Dermis blood vessel endothelial cell (primary cell): Measurements from ENCODE around the gene HLCS. TPM values are rescaled to one million over a fixed set of nuclear protein-coding genes. Genes with fewer than 3 reads are reported as not detected.
A peak's percentile ranks its signal among the peaks of the same experiment; 100 is the strongest.
"Not testable (repeated sequence)": the region's sequence is repeated elsewhere in the genome, so short reads cannot be mapped to it uniquely, and the experiment has no call there.

ENCODE experiments used
- DNase-seq: peaks from one replicate; pipeline ENCODE4 v3.0.0; 2010
- total RNA-seq: library from RNA; depleted of rRNA; stranded (reverse); fragments of >200 nt; gene quantifications from 2 replicates; pipeline ENCODE4 v1.2.3, GENCODE V29; 2014

HLCS gene
- total RNA-seq, 1 donor from 2014 or later: 14.3 TPM

DNA sequence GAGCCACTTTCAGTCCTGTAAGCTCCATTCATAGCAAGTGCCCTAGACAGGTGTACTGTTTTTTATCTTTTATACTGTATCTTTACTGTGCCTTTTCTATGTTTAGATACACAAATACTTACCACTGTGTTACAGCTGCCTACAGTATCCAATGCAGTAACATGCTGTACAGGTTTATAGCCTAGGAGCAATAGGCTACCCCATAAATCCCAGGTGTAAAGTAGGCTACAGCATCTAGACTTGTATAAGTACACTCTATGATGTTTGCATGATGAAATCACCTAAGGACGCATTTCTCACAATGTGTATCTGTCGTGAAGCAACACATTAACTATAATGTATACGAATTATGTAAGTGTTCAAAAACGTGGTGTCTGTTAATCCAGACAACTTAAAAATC, 10.7 kb downstream of the HLCS start:
- no peak for DNase-seq

DNA sequence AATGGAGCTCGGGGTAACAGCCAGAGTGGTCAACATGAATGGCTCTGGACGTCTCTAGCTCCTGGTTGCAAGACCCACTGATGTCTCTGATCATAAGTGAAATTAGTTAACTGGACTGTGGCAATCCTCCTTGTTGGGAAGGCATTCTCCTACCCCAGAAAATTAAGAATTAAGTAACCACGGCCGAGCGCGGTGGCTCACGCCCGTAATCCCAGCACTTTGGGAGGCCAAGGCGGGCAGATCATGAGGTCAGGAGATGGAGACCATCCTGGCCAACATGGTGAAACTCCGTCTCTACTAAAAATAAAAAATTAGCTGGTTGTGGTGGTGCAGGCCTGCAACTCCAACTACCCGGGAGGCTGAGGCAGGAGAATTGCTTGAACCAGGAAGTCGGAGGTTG, 14.1 kb downstream of the HLCS start:
- DNase-seq: not testable (repeated sequence)

DNA sequence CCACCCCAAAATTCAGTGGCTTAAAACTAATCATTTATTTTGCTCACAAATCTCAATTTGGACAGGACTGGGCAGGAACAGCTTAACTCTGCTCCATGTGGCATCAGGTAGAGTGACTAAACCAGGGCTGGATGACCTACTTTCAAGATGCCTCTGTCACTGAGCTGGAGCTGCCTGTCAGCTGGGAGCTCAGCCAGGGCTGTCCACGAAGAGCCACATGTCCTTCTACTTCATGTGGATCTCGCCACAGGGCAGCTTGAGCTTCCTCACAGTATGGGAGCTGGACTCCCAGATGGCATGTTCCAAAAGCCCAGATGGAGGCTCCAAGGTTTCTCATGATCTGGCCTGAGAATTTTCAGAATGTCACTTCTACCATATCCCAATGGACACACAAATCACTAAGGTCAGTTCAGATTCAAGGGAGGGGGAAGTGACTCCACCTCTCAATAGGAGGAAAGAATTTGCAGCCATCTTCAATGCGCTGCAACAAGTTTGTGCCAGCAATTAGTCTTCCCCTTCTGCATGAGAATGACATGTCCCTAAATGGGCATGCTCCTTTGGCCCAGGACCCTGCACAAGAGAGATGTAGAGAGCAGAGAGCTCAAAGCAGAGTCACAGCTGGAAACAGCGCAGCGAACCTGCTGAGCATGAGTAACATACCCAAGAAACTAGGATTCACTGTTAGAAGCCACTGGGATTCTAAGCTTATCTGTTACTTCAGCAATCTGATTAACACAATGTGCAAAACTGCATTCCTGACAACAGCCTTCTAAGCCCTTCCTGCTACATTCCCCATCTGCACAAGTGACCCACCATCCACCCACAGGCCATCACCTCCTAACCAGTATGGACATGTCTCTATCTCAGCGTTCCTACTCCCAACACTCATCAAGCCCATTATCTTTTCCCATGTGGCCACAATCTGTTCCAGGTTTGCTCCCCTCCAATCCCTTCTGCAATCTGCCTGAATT, 17.0 kb downstream of the HLCS start:
- DNase-seq: no peak

DNA sequence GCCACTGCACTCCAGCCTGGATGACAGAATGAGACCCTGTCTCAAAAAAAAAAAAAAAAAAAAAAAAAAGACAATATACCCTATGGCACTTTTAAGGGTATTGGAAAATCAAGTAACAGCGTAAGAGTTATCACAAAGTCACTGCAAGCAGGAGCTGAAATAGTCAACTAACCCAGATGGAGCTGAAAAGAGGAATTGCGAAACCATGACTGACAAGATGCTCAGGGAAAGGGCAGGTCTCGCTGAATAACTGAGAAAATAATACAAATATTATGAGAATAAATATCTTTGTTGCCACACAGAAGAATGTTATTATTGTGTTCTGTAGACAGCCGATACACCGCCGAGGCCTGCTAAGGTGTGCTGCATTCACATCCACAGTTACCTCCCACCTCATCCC, 17.8 kb downstream of the HLCS start:
- DNase-seq: no peak

DNA sequence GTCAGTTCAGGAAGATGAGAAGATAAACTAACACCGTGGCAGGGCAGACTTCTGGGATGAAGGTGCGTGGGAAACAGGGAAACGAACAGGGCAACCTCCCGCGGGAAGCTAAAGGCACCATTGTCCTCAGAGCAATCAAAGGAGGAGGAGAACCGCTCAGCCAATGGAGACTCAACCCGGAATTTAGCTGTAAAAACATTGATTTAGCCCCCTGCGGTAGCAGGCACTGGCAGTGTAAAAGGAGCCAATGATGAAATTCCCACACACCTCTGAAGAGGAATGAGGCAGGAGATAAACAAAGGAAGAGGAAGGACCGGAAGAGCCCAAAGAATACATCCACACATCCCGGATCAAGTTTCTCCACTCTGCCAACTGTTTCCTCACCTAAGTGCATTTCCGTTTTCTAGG, 19.5 kb downstream of the HLCS start:
- peak; percentile 39 for DNase-seq

DNA sequence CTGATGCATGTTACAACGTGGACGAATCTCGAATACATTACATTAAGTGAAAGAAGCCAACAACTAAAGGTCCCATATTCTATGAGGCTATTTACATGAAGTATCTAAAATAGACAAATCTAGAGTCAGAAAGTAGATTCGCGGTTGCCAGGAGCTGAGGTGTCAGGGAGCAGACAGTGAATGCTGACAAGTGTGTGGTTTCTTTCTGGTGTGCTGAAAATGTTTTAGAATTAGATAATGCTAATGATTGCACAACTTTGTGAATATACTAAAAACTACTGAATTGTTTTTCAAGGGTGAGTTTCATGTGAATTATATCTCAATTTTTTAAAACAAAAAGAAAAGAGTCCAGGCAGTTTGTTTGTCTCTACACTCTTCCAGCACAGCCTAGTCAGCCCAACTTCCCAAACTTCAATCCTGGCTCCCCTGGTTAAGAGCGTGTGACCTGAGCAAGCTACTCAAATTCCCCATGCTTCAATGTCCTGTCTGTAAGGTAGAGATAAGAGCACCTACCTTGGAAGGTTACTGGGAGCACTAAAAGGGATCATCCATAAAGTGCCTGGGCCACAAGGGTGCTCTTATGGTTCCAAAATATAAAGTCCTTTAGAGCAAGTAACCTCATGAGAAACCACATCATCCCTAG, 20.9 kb downstream of the HLCS start:
- DNase-seq: no peak

DNA sequence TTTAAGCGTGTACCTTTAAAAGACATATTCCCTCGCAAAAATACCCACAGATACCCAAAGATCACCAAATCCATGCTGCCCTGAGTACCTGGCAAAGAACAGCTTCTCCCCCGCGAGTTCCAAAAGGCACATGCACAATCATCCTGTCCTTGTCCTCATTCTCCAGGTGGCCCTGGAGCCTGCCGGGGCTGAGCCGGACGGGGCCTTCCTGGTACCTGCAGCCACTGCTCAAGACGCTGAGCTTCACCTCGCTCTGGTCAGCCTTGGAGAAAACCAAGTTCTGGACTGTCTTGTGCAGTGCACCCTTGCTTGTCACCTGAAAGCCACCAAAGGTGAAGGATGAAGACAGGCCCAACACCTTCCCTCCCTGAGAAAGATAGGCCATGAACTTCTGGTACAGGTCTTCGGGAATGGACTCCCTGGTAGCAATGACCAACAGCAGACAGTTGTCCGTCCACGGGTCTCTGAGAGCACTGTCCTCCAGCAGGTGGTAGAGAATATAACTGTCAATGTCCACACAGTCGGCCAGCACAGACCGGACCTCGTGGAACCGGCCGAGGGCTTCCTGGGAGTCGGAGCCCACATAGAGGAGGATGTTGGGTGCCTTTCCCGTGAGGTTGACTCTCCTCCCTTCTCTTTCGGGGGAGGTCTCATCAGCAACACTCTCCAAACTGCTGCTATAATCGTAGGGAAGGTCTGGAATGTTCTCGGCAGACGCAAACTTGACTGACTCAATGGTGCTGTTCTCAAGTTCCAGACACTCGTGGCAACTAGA, 29.9 kb downstream of the HLCS start:
- DNase-seq: no peak

DNA sequence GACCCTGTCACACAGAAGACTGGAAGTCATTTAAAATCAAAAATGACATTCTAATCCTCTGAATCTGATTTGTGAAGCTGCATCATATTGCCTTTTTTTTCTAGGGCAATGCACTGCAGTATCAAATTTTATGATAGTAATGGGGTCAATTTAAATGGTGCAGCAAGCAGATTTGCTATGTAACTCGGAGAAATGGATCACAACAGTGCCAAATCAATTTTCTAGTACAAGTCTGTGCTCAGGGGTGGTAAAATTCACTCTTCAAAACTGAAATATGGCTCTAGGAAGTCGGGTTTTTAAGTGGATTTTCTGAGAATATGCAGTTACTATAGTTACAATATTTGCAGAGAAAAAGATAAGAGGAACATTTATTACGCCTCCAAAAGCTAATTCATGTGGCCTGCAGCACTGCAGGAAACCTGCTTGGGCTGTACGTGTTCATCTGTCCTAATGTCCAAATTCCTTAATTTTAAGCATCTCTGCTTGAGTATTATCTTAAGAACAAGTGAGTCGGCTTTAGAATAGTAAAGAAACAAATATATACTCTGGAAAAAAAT, 31.5 kb downstream of the HLCS start:
- DNase-seq: no peak

DNA sequence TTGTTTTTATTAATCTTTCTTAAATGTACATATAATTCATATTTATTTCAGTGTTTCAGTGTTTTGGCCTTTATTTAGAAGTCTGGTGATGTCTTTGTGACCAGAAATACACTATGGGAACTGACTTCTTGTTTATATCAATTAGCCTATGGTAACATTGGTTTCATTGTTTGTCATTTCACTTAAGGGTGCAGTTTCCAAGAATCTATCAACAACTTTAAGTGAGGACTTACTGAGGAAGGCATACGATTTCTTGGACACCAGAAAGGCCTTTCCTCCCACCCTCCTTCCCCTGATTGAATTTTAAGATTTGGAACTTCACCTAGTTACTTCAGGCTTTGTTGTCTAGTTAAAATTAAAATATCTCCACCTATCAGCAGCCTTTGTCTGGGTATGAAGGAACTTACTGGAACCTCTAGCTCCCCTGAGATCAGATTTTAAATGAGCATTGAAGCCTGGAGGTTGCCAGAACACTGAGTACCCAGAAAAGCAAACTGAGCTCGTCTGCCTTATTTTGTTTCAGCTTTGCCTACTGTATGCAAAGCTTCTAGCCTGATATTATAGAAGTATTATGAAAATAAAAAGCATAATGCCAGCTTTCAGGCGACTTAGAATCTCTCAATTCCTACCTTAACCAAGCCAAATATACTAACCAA, 34.2 kb downstream of the HLCS start:
- DNase-seq: no peak

DNA sequence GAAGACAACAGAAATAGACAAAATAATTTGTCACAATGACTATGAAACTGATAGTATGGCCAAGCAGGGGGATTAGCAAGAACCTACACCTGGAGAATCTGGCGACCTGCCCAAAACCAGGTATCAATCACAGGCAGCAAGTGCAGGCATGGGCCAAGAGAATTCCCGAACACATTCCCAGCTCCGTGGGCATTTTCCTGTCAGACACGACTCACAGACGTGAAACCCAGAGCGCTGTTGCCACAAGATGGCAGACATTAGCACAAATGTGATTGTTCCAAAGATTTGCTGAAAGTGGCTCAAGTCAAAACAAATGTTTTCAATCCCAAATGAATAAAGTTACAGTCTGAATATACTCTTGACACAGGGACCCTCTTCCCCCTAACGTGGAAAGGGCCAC, 36.8 kb downstream of the HLCS start:
- DNase-seq: peak; percentile 53

DNA sequence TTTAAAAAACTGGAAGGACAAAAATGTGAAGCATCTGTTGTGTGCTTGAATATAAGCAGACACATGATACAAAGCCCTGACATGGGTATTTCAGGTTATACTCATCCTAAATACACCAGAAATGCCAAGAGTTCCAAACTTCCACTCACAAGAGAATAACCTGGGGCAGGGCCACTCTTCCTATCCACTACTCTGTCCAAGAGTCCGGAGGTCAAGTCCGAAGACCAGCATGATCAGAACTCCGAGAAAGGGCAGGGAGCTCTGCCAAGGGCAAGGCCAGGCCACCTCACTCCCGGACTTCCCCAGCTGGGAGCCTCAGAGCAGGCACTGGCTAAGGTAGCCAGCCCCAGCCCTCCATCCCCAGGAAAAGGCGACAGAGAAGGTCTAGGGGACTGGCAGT, 37.5 kb downstream of the HLCS start:
- DNase-seq: no peak

DNA sequence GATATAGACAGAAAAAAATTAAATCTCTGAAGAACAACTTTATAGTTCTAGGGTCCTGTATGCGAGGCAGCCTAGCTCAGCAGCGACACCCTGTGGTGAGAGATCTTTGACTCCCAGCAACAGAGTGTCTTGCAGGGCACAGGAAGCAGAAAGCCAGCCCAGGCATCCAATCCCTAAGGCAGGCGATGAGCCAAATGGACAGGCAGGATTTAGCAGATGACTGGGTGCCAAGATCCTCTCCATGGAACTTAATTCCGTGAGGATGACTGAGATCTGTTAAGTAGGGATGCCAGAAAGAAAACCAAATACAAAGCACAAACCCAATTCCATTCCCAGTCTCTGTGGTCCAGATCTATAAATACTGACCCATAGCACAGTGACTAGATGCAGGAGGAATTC, 38.8 kb downstream of the HLCS start:
- DNase-seq: peak; percentile 91

DNA sequence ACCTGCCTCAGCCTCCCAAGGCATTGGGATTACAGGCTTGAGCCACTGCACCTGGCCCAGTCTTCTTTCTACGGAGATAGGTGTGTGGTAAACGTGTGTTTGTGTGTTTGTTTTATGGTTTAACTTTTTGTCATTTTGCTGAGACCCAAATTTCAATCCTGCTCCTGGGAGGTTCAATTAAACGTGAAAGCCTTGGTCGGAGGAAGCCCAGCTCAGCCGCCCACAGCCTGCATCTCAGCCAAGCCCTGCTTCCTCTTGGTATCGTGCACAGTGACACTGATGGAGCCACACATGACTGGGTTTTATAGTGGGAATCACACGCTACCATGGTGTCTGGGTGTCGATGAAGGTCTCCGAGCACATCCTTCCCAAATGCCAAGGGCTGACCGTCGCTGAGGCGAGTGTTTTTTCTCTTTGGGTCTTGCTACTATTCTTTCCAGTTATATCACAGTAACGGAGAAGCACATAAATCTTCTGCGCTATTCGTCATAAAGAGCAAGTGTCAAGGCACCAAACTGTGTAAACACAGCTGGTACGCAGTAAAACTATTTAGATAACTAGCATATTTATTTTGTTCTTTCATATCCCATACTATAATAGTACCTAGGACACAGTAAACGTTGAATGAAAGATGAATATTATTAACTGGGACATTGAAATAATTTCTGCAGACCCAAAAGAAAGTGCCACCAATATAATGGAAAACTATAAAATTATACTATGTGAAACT, 39.3 kb downstream of the HLCS start:
- DNase-seq: no peak

DNA sequence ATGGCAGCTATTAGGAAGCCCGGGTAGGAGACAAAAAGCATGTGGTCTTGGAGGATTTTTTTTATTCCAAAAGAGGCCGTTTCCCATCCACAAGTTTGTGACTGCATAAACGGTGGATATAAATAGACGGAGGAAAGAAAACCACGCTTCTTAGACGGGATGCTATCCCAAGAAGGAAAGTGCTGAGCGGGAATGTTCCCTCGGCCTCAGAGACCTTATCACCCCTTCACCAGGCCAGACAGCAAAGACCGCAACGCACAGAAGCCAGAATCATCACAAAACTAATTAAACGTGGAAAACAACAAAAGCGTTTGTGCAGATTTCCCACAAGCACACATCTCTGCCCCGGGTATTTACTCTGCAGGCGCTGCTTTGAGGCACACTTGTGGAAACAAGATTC, 43.2 kb downstream of the HLCS start:
- no peak for DNase-seq

DNA sequence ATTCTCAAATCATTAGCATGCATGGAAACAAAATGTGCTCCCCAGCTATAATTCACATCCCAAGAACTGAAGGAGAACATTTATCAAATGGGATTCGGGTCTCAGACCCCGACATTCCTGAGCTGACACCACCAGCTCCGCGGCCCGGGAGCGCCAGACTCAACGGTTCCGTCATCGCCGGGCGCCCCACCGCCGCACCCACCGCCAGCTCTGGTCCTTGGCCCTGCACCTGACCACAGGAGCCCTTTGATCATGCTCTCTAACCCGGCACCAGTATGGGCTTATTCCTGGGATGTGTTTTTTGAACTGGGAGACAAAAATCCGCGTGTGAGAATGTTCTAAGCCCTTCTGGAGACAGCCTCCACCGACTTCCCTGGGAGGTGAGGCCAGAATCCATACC, 43.6 kb downstream of the HLCS start:
- DNase-seq: no peak

DNA sequence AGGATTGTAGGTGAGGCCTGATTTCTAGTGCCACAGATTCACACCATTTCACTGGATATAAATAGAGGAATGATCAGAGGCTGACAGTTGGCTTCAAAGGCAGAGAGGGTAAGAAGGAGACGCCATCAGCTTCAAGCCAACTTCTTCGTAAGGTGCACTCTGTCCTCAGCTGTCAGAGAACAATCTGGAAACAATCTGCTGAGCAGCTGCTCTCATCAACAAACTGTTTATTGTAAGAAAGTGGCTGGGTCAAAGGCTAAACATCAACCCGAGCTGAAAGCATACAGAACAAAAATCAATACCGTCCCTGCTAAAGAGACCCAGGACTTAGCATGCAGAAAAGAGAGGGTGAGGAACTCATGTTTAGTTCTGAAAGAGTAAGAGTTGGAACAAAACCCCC, 48.2 kb downstream of the HLCS start:
- DNase-seq: no peak

DNA sequence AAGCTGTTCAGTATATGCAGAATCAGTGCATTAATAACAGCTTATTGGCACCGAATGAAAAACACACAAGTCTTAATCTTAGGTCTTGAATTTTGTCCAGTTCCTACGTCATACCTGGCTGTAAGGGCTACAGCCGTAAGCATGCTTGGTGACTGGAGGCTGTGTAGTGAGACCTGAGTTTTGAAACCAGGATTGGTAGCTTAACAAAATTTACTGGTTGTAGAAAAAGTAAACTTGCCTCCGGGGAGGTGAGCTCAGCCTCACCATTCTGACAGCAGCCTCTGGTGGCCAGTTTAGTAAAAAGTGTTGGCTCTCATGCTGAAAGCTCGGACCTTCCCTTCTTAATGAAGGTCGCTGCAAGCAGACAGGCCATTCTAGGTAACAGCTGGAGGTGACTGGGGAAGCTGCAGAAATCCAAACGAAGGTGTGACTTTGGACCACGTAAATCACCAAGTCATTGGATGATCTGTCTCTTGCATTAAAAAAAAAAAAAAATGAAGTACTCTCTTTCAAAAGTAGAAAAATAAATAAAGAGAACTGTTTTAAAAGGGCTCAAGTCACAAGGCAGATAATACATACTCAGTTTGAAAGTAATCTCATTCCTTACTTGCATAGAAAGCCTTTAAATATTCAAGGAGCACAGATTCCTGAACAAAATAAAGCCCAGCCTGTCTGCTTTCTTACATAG, 48.9 kb downstream of the HLCS start:
- peak; percentile 73 for DNase-seq

DNA sequence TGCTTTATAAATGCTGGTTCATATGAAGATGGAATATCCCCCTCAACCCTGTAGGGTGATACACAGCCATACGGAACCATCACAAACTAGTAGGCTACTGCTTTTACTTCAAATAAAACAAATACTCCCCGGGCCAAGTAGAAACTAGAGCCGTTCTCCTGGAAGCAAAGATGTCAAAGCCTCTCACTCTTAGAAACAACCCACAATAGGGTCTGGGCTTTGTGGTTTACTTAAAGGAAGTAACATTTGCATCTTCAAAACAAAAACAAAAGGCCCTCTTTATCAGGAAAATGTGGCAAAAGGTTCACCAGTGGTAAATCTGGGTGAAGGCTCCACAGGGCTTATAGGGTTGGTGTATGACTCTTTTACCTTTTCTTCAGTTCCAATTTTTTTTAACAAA, 49.8 kb downstream of the HLCS start:
- no peak for DNase-seq

DNA sequence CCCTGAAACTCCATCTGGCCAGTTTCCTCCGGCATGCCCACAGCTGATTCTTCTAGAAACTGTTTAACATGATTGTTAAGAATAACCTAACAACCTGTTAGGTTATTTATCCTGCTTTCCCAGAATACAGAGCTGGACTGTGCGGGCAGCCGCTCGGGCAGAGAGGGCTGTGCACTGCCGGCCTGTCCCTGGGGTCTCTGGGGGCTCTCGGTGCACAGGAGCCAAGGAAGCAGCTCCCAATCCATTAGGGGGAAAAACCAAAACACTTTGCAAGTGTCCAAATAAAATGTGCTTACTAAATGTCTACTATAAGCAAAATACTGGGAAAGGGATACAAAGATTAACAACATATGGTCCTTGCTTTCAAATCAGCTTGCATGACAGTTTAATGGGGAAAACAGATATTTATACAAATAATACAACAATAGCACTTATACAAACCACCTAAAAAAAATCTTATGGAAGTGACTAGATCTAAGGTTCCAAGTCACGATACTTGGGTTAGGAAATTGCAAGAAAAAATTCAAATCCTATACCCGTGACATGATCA, 50.7 kb downstream of the HLCS start:
- no peak for DNase-seq

DNA sequence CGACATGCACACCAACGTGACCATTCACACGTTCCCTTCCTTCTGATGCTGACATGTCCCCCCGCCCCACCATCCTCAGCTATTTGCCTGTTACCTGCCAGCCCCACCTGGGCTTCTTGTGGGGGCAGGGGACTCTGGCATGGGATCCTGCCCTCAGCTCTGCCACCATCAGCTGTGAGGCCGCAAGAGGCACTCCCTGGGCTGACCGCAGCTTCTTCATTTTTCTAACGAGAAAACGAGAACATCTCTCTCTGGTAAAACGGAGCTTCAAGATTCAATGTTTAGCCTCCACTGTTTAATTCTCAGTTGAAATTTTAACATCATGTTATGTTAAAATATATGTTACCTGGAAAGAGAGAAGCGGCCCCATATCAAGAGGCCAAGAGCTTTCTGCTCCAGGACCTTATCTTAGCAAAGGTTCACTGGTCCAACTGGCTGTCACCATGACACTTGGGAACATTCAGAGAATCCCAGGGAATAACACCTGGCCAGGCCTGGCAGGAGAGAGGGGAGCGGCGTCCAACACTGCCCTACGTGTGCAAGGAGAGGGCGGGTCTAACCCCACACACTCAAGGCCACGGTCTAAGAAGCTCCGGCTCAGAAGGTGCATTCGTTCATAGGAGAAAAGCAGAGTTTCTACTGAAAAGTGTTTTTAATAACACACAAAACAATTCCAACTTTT, 51.3 kb downstream of the HLCS start:
- no peak for DNase-seq
